Central memory CD8-positive, alpha-beta T cell (primary cell): ENCODE results near the gene FGF14.
"Not testable (repeated sequence)": the region's sequence is repeated elsewhere in the genome, so short reads cannot be mapped to it uniquely, and the experiment has no call there.

Source experiments
- ATAC-seq: fragments of 150-1000 bp; cut with Tn5 transposase; replicated peaks from 2 replicates; pipeline ENCODE4 v1.10.0; 2022; ENCODE audit warnings: mild to moderate bottlenecking, moderate FRiP score, moderate number of reproducible peaks; ENCODE audit not compliant: poor library complexity, severe bottlenecking; ENCODE audit errors: extremely low read depth
- DNase-seq, 2 donors: peaks; one replicate each; pipeline ENCODE4 v3.0.0; 2021; ENCODE audit warnings: low spot score in 2 of 2
- H3K27ac Mint-ChIP-seq: one replicate; pipeline ENCODE4 v1.8.0; 2022; ENCODE audit warnings: low read depth, mild to moderate bottlenecking, moderate library complexity, mixed read lengths
- H3K27me3 Mint-ChIP-seq: one replicate; pipeline ENCODE4 v1.8.0; 2022; ENCODE audit warnings: mixed read lengths
- H3K36me3 Mint-ChIP-seq: one replicate; pipeline ENCODE4 v1.8.0; 2022; ENCODE audit warnings: mild to moderate bottlenecking, moderate library complexity, mixed read lengths; ENCODE audit not compliant: insufficient read depth
- H3K4me1 Mint-ChIP-seq: one replicate; pipeline ENCODE4 v1.8.0; 2022; ENCODE audit warnings: mixed read lengths
- H3K4me3 Mint-ChIP-seq: one replicate; pipeline ENCODE4 v1.8.0; 2022; ENCODE audit warnings: mild to moderate bottlenecking, moderate library complexity, mixed read lengths
- H3K9me3 Mint-ChIP-seq: one replicate; pipeline ENCODE4 v1.8.0; 2022; ENCODE audit warnings: mixed read lengths

Gene FGF14

GRCh38 chr13:101841698-101842097 is 560.1 kb downstream of the FGF14 start:
- Mint-ChIP-seq H3K27ac (no peak overlapping the region), H3K36me3 (no peaks in the 10 kb centered on the region), H3K4me3 (no peak overlapping the region), H3K4me1 (no peaks in the 10 kb centered on the region), H3K9me3 (no peaks in the 10 kb centered on the region), H3K27me3 (no peaks in the 10 kb centered on the region)
- ATAC-seq (no peak), DNase-seq (no peak)

- Mint-ChIP-seq H3K36me3 (peaks cover 3% of the 10 kb centered on the region), H3K4me3 (no peak overlapping the region), H3K9me3 (no peaks in the 10 kb centered on the region), H3K27me3 (no peaks in the 10 kb centered on the region), H3K4me1 (no peaks in the 10 kb centered on the region), H3K27ac (no peak overlapping the region)
- DNase-seq (no peak), ATAC-seq (no peak)
These were observed 563.5 kb downstream of the FGF14 start for GRCh38 chr13:101838323-101838722.

- H3K4me3 Mint-ChIP-seq, H3K36me3 Mint-ChIP-seq, DNase-seq, H3K9me3 Mint-ChIP-seq, ATAC-seq, H3K4me1 Mint-ChIP-seq, H3K27ac Mint-ChIP-seq, H3K27me3 Mint-ChIP-seq: not testable (repeated sequence)
These were observed 564.1 kb downstream of the FGF14 start for GRCh38 chr13:101837778-101838177.

GRCh38 chr13:101837288-101837687 is 564.6 kb downstream of the FGF14 start:
- ATAC-seq: no peak
- Mint-ChIP-seq H3K27ac (no peak overlapping the region), H3K4me3 (no peak overlapping the region), H3K4me1 (no peaks in the 10 kb centered on the region), H3K36me3 (peaks cover 3% of the 10 kb centered on the region), H3K9me3 (peaks cover 2% of the 10 kb centered on the region), H3K27me3 (peaks cover 2% of the 10 kb centered on the region)
- no peak for DNase-seq

GRCh38 chr13:101835920-101836319 is 565.9 kb downstream of the FGF14 start:
- H3K4me3 Mint-ChIP-seq: no peak overlapping the region
- ATAC-seq (no peak), DNase-seq (no peak)
- H3K4me1 Mint-ChIP-seq: no peaks in the 10 kb centered on the region
- peaks cover 9% of the 10 kb centered on the region for H3K27me3 Mint-ChIP-seq
- peaks cover 9% of the 10 kb centered on the region for H3K9me3 Mint-ChIP-seq
- peaks cover 3% of the 10 kb centered on the region for H3K36me3 Mint-ChIP-seq
- no peak overlapping the region for H3K27ac Mint-ChIP-seq

GRCh38 chr13:101833671-101834070 is 568.2 kb downstream of the FGF14 start:
- peaks cover 9% of the 10 kb centered on the region for H3K27me3 Mint-ChIP-seq
- H3K27ac Mint-ChIP-seq: no peak overlapping the region
- no peaks in the 10 kb centered on the region for H3K4me1 Mint-ChIP-seq
- DNase-seq: no peak
- no peak for ATAC-seq
- no peak overlapping the region for H3K4me3 Mint-ChIP-seq
- peaks cover 5% of the 10 kb centered on the region for H3K36me3 Mint-ChIP-seq
- peaks cover 9% of the 10 kb centered on the region for H3K9me3 Mint-ChIP-seq

- DNase-seq (no peak), ATAC-seq (no peak)
- H3K4me1 Mint-ChIP-seq: no peaks in the 10 kb centered on the region
- H3K27ac Mint-ChIP-seq: no peak overlapping the region
- H3K27me3 Mint-ChIP-seq: peaks cover 13% of the 10 kb centered on the region
- peaks cover 5% of the 10 kb centered on the region for H3K36me3 Mint-ChIP-seq
- H3K9me3 Mint-ChIP-seq: peaks cover 9% of the 10 kb centered on the region
- H3K4me3 Mint-ChIP-seq: no peak overlapping the region
These were observed 571.8 kb downstream of the FGF14 start for GRCh38 chr13:101830035-101830434.

GRCh38 chr13:101829484-101829883 is 572.4 kb downstream of the FGF14 start:
- Mint-ChIP-seq H3K4me3 (no peak overlapping the region), H3K27ac (no peak overlapping the region), H3K27me3 (peaks cover 17% of the 10 kb centered on the region), H3K9me3 (peaks cover 9% of the 10 kb centered on the region), H3K36me3 (peaks cover 5% of the 10 kb centered on the region), H3K4me1 (no peaks in the 10 kb centered on the region)
- DNase-seq (no peak), ATAC-seq (no peak)

- Mint-ChIP-seq H3K27me3 (peaks cover 17% of the 10 kb centered on the region), H3K9me3 (peaks cover 9% of the 10 kb centered on the region), H3K27ac (no peak overlapping the region), H3K36me3 (peaks cover 2% of the 10 kb centered on the region), H3K4me1 (no peaks in the 10 kb centered on the region), H3K4me3 (no peak overlapping the region)
- no peak for ATAC-seq
- no peak for DNase-seq
These were observed 573.7 kb downstream of the FGF14 start for GRCh38 chr13:101828119-101828518.

GRCh38 chr13:101817898-101818297 is 584.0 kb downstream of the FGF14 start:
- no peaks in the 10 kb centered on the region for H3K9me3 Mint-ChIP-seq
- no peak overlapping the region for H3K4me3 Mint-ChIP-seq
- no peak overlapping the region for H3K27ac Mint-ChIP-seq
- no peaks in the 10 kb centered on the region for H3K27me3 Mint-ChIP-seq
- no peak for ATAC-seq
- peaks cover 2% of the 10 kb centered on the region for H3K36me3 Mint-ChIP-seq
- no peak for DNase-seq
- H3K4me1 Mint-ChIP-seq: no peaks in the 10 kb centered on the region

- ATAC-seq (no peak), DNase-seq (no peak)
- no peak overlapping the region for H3K27ac Mint-ChIP-seq
- no peaks in the 10 kb centered on the region for H3K36me3 Mint-ChIP-seq
- H3K4me3 Mint-ChIP-seq: no peak overlapping the region
- H3K4me1 Mint-ChIP-seq: no peaks in the 10 kb centered on the region
- H3K9me3 Mint-ChIP-seq: no peaks in the 10 kb centered on the region
- no peaks in the 10 kb centered on the region for H3K27me3 Mint-ChIP-seq
These were observed 590.0 kb downstream of the FGF14 start for GRCh38 chr13:101811881-101812280.

- H3K4me3 Mint-ChIP-seq: no peak overlapping the region
- no peak overlapping the region for H3K27ac Mint-ChIP-seq
- ATAC-seq (no peak), DNase-seq (no peak)
- no peaks in the 10 kb centered on the region for H3K9me3 Mint-ChIP-seq
- no peaks in the 10 kb centered on the region for H3K4me1 Mint-ChIP-seq
- no peaks in the 10 kb centered on the region for H3K36me3 Mint-ChIP-seq
- H3K27me3 Mint-ChIP-seq: no peaks in the 10 kb centered on the region
These were observed 590.5 kb downstream of the FGF14 start for GRCh38 chr13:101811284-101811839.

GRCh38 chr13:101799196-101799595 is 602.7 kb downstream of the FGF14 start:
- no peak for ATAC-seq
- no peaks in the 10 kb centered on the region for H3K4me1 Mint-ChIP-seq
- H3K27me3 Mint-ChIP-seq: peaks cover 13% of the 10 kb centered on the region
- H3K4me3 Mint-ChIP-seq: no peak overlapping the region
- H3K36me3 Mint-ChIP-seq: peaks cover 2% of the 10 kb centered on the region
- DNase-seq: no peak
- no peak overlapping the region for H3K27ac Mint-ChIP-seq
- H3K9me3 Mint-ChIP-seq: no peaks in the 10 kb centered on the region

- no peak for ATAC-seq
- DNase-seq: no peak
- H3K4me3 Mint-ChIP-seq: no peak overlapping the region
- H3K4me1 Mint-ChIP-seq: no peaks in the 10 kb centered on the region
- peaks cover 2% of the 10 kb centered on the region for H3K36me3 Mint-ChIP-seq
- no peak overlapping the region for H3K27ac Mint-ChIP-seq
- no peaks in the 10 kb centered on the region for H3K9me3 Mint-ChIP-seq
- peaks cover 20% of the 10 kb centered on the region for H3K27me3 Mint-ChIP-seq
These were observed 603.4 kb downstream of the FGF14 start for GRCh38 chr13:101798437-101798836.
